Mesenchymal stem cell (in vitro differentiated cells and primary cell): ENCODE results near the gene SCOC.

Source experiments
- DNase-seq: peaks from one replicate; pipeline ENCODE4 v3.0.0-alpha.2; 2013
- H2AFZ ChIP-seq: one replicate; pipeline ENCODE4 v1.6.1; 2013; ENCODE audit warnings: low read depth, mild to moderate bottlenecking, control low read depth, inconsistent platforms, low read length, moderate library complexity
- H2AK5ac ChIP-seq: 2 replicates; pipeline ENCODE4 v1.6.1; 2013; ENCODE audit warnings: low read length, moderate library complexity, mild to moderate bottlenecking, inconsistent platforms; ENCODE audit not compliant: severe bottlenecking
- H2BK120ac ChIP-seq: one replicate; pipeline ENCODE4 v1.6.1; 2013; ENCODE audit warnings: low read depth, mild to moderate bottlenecking, inconsistent platforms, low read length, moderate library complexity
- H2BK12ac ChIP-seq, 2 experiments: one replicate each; pipeline ENCODE4 v1.6.1; 2013; ENCODE audit warnings: inconsistent platforms in 2 of 2, low read length in 2 of 2, mild to moderate bottlenecking in 2 of 2, moderate library complexity in 2 of 2, control low read depth in 1 of 2
- H2BK15ac ChIP-seq: one replicate; pipeline ENCODE4 v1.6.1; 2013; ENCODE audit warnings: mild to moderate bottlenecking, low read depth, inconsistent platforms; ENCODE audit not compliant: poor library complexity, severe bottlenecking
- H2BK5ac ChIP-seq: 2 replicates; pipeline ENCODE4 v1.6.1; 2013; ENCODE audit warnings: low read depth, mild to moderate bottlenecking, low read length, control low read depth, inconsistent platforms; ENCODE audit not compliant: poor library complexity, severe bottlenecking
- H3K14ac ChIP-seq, 2 experiments: one replicate each; pipeline ENCODE4 v1.6.1; 2013; ENCODE audit warnings: inconsistent platforms in 2 of 2, low read length in 2 of 2, control low read depth in 1 of 2, mild to moderate bottlenecking in 1 of 2, moderate library complexity in 1 of 2
- H3K18ac ChIP-seq, 2 experiments: one replicate each; pipeline ENCODE4 v1.6.1; 2013; ENCODE audit warnings: inconsistent platforms in 2 of 2, low read length in 2 of 2, control low read depth in 1 of 2, low read depth in 1 of 2, mild to moderate bottlenecking in 1 of 2
- H3K23ac ChIP-seq, 2 experiments: one replicate each; pipeline ENCODE4 v1.6.1; 2013; ENCODE audit warnings: inconsistent platforms in 2 of 2, low read length in 2 of 2, mild to moderate bottlenecking in 2 of 2, moderate library complexity in 2 of 2, control low read depth in 1 of 2
- H3K27ac ChIP-seq: 2 replicates; pipeline ENCODE4 v1.5.1; 2013; ENCODE audit warnings: mild to moderate bottlenecking, moderate library complexity, low read length, control low read depth, inconsistent platforms; ENCODE audit not compliant: poor library complexity, severe bottlenecking
- H3K27me3 ChIP-seq, 2 experiments: 2 replicates each; pipeline versions ENCODE4 v1.6.1 to v1.7.0; 2013; ENCODE audit warnings: low read length in 2 of 2, mild to moderate bottlenecking in 2 of 2, moderate library complexity in 2 of 2, control low read depth in 1 of 2, inconsistent platforms in 1 of 2; ENCODE audit not compliant: control insufficient read depth in 1 of 2, insufficient read depth in 1 of 2
- H3K36me3 ChIP-seq, 2 experiments: 2 replicates each; pipeline versions ENCODE4 v1.6.1 to v1.7.0; 2013; ENCODE audit warnings: low read length in 2 of 2, control low read depth in 1 of 2, inconsistent platforms in 1 of 2, low read depth in 1 of 2, mild to moderate bottlenecking in 1 of 2; ENCODE audit not compliant: insufficient read depth in 2 of 2, control insufficient read depth in 1 of 2
- H3K4ac ChIP-seq, 2 experiments: one replicate each; pipeline ENCODE4 v1.6.1; 2013; ENCODE audit warnings: inconsistent platforms in 2 of 2, low read length in 2 of 2, mild to moderate bottlenecking in 2 of 2, moderate library complexity in 2 of 2, control low read depth in 1 of 2, low read depth in 1 of 2
- H3K4me1 ChIP-seq: 2 replicates; pipeline ENCODE4 v1.6.1; 2013; ENCODE audit warnings: low read depth, low read length, control low read depth; ENCODE audit not compliant: control insufficient read depth, insufficient read depth
- H3K4me2 ChIP-seq: 2 replicates; pipeline ENCODE4 v1.6.1; 2013; ENCODE audit warnings: low read length, mild to moderate bottlenecking, inconsistent platforms; ENCODE audit not compliant: poor library complexity, severe bottlenecking
- H3K4me3 ChIP-seq, 2 experiments: 2 replicates each; pipeline versions ENCODE4 v1.5.1 to v1.7.0; 2013; ENCODE audit warnings: low read length in 2 of 2, mild to moderate bottlenecking in 2 of 2, control low read depth in 1 of 2, low read depth in 1 of 2; ENCODE audit not compliant: insufficient read depth in 1 of 2
- H3K79me1 ChIP-seq: replicated peaks from 2 replicates; pipeline ENCODE4 v1.6.1; 2013; ENCODE audit warnings: mild to moderate bottlenecking, control low read depth, low read length, inconsistent platforms; ENCODE audit not compliant: poor library complexity, severe bottlenecking
- H3K9ac ChIP-seq: 2 replicates; pipeline ENCODE4 v1.7.0; 2013; ENCODE audit warnings: mild to moderate bottlenecking, low read length, moderate library complexity
- H3K9me3 ChIP-seq: 2 replicates; pipeline ENCODE4 v1.7.0; 2013; ENCODE audit warnings: mild to moderate bottlenecking, low read length; ENCODE audit not compliant: control insufficient read depth
- H4K8ac ChIP-seq: one replicate; pipeline ENCODE4 v1.6.1; 2013; ENCODE audit warnings: inconsistent platforms, mild to moderate bottlenecking, low read length, moderate library complexity
- H4K91ac ChIP-seq: one replicate; pipeline ENCODE4 v1.6.1; 2013; ENCODE audit warnings: mild to moderate bottlenecking, low read length, inconsistent platforms
- WGBS: methylation state at CpG from one replicate; pipeline ENCODE4 v1.1.7; 2013; ENCODE audit warnings: mixed read lengths; 5-methylcytosine and 5-hydroxymethylcytosine counted together

SCOC gene

GRCh38 chr4:140336730-140337129 is 36.7 kb upstream of the SCOC start:
- no peak overlapping the region for H3K14ac ChIP-seq
- H2BK12ac ChIP-seq: no peak overlapping the region

GRCh38 chr4:140342620-140343019 is 30.8 kb upstream of the SCOC start:
- H4K91ac ChIP-seq: no peak overlapping the region
- no peak overlapping the region for H2AFZ ChIP-seq
- H3K9me3 ChIP-seq: no peaks in the 10 kb centered on the region
- no peak overlapping the region for H2BK120ac ChIP-seq
- H3K4ac ChIP-seq: no peak overlapping the region
- H3K79me1 ChIP-seq: no peaks in the 10 kb centered on the region
- H3K27me3 ChIP-seq: no peaks in the 10 kb centered on the region
- DNase-seq: no peak
- H3K4me3 ChIP-seq: no peak overlapping the region
- no peak overlapping the region for H2BK15ac ChIP-seq
- no peaks in the 10 kb centered on the region for H3K36me3 ChIP-seq
- H3K4me2 ChIP-seq: no peak overlapping the region
- H3K4me1 ChIP-seq: peaks cover 2% of the 10 kb centered on the region
- no peak overlapping the region for H4K8ac ChIP-seq
- H3K18ac ChIP-seq: no peak overlapping the region
- no CpG with 5 or more reads among the region's 1 CpG for WGBS
- no peak overlapping the region for H2BK5ac ChIP-seq
- H3K27ac ChIP-seq: no peak overlapping the region
- H2AK5ac ChIP-seq: no peak overlapping the region
- H3K14ac ChIP-seq: no peak overlapping the region
- no peak overlapping the region for H2BK12ac ChIP-seq
- no peak overlapping the region for H3K23ac ChIP-seq
- no peak overlapping the region for H3K9ac ChIP-seq

More at GRCh38 chr4:140336730-140337129, 36.7 kb upstream of the SCOC start:
- H4K8ac ChIP-seq: no peak overlapping the region
- H3K36me3 ChIP-seq: no peaks in the 10 kb centered on the region
- no peak overlapping the region for H2BK15ac ChIP-seq
- no peak overlapping the region for H4K91ac ChIP-seq
- no peak overlapping the region for H3K4me2 ChIP-seq
- no peaks in the 10 kb centered on the region for H3K4me1 ChIP-seq
- no peak overlapping the region for H3K23ac ChIP-seq
- H3K4ac ChIP-seq: no peak overlapping the region
- no peak overlapping the region for H2AFZ ChIP-seq
- no peak overlapping the region for H2BK120ac ChIP-seq
- H3K27ac ChIP-seq: no peak overlapping the region
- no peak overlapping the region for H2AK5ac ChIP-seq
- no peak overlapping the region for H3K4me3 ChIP-seq
- no peaks in the 10 kb centered on the region for H3K27me3 ChIP-seq
- no peak overlapping the region for H2BK5ac ChIP-seq
- H3K9ac ChIP-seq: no peak overlapping the region
- no peak for DNase-seq
- no peak overlapping the region for H3K18ac ChIP-seq
- no peaks in the 10 kb centered on the region for H3K79me1 ChIP-seq
- no peaks in the 10 kb centered on the region for H3K9me3 ChIP-seq

GRCh38 chr4:140343303-140343702 is 30.1 kb upstream of the SCOC start:
- Histone ChIP-seq H3K9me3 (no peaks in the 10 kb centered on the region), H3K79me1 (no peaks in the 10 kb centered on the region), H3K14ac (no peak overlapping the region), H4K8ac (no peak overlapping the region), H3K36me3 (no peaks in the 10 kb centered on the region), H3K18ac (no peak overlapping the region), H2BK120ac (no peak overlapping the region), H2BK5ac (no peak overlapping the region), H3K9ac (no peak overlapping the region), H3K23ac (no peak overlapping the region), H2BK15ac (no peak overlapping the region), H2AFZ (no peak overlapping the region), H4K91ac (no peak overlapping the region), H3K4ac (no peak overlapping the region), H3K4me2 (peak overlapping the region; percentile 63), H2AK5ac (no peak overlapping the region), H3K4me3 (no peak overlapping the region), H3K27ac (peak overlapping the region; percentile 47), H2BK12ac (no peak overlapping the region), H3K27me3 (no peaks in the 10 kb centered on the region), H3K4me1 (peaks cover 2% of the 10 kb centered on the region)
- WGBS: 71% methylated on average over 3 of the region's 5 CpGs
- DNase-seq: no peak

DNA sequence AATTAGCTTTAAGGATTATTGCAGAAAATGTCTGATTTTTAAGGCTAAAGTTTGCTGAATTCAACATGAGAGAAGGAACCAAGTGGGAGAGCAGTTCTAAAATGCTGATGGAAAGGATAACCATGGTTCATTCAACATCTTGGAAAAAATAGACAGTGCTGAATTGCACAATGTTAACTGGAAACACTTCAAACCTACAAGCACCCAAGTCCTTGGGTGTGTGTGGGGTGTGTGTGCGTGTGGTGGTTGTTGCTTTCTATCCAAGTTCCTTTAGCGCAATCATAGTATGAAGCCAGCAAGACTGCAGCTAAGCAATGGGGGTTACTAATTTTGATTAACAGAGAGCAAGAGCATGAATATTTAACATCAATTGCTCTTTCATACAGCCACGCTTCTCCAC is 29.3 kb upstream of the SCOC start:
- Histone ChIP-seq H3K36me3 (no peaks in the 10 kb centered on the region), H3K4me2 (no peak overlapping the region), H2BK12ac (no peak overlapping the region), H3K9me3 (no peaks in the 10 kb centered on the region), H2BK15ac (no peak overlapping the region), H3K27me3 (peaks cover 0 to 6% of the 10 kb centered on the region in 2 experiments), H3K9ac (no peak overlapping the region), H3K27ac (no peak overlapping the region), H3K4ac (no peak overlapping the region), H3K23ac (no peak overlapping the region), H3K79me1 (no peaks in the 10 kb centered on the region), H2BK5ac (no peak overlapping the region), H2AFZ (no peak overlapping the region), H3K4me1 (peaks cover 2% of the 10 kb centered on the region), H2BK120ac (no peak overlapping the region), H3K4me3 (no peak overlapping the region), H4K91ac (no peak overlapping the region), H4K8ac (no peak overlapping the region), H3K18ac (no peak overlapping the region), H3K14ac (no peak overlapping the region), H2AK5ac (no peak overlapping the region)
- 100% methylated on average over 1 of the region's 3 CpGs for WGBS
- DNase-seq: no peak
